GM18507 (cell line): ENCODE measurements around the gene TMEM176B.
"Not testable (repeated sequence)": the region's sequence is repeated elsewhere in the genome, so short reads cannot be mapped to it uniquely, and the experiment has no call there.

Experiments used
- DNase-seq: peaks from one replicate; pipeline ENCODE4 v3.0.0; 2011; ENCODE audit warnings: low read depth; ENCODE audit not compliant: insufficient read length; ENCODE audit errors: extremely low spot score
- FAIRE-seq: peaks from 2 replicates; lab custom pipeline; 2011; peaks lifted over from hg19 to GRCh38; lab: Jason Lieb, UNC

Gene TMEM176B

GRCh38 chr7:150797661-150798060 is 2.5 kb downstream of the TMEM176B start:
- FAIRE-seq: no peak
- no peak for DNase-seq

- DNase-seq: no peak
Measured at GRCh38 chr7:150793569-150794238, 6.5 kb downstream of the TMEM176B start.

GRCh38 chr7:150791746-150792452 is 8.3 kb downstream of the TMEM176B start:
- FAIRE-seq (no peak), DNase-seq (no peak)

More at GRCh38 chr7:150793569-150794238, 6.5 kb downstream of the TMEM176B start:
- no peak for FAIRE-seq

DNA sequence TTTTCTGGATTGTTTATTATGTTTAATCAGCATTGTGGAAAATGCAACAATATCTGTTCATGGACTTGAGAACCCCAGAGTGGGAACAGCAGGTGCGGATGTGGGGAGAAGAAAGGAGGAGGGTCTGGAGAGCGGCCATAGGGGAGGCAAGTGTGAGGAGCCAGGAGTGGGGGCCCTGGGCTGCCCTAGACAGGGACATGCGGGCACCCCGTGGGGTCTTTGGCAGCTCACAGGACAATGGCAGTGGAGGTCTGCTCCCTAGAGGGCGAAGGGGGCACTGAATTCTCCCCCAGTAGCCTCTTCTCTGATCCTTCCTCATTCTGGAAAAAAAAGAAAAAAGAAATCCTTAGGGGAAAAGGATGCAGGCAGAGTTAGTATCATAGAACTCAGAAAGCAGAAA is 8.9 kb downstream of the TMEM176B start:
- no peak for DNase-seq
- FAIRE-seq: no peak

- DNase-seq: no peak
- no peak for FAIRE-seq
Measured at GRCh38 chr7:150790416-150791075, 9.6 kb downstream of the TMEM176B start.

DNA sequence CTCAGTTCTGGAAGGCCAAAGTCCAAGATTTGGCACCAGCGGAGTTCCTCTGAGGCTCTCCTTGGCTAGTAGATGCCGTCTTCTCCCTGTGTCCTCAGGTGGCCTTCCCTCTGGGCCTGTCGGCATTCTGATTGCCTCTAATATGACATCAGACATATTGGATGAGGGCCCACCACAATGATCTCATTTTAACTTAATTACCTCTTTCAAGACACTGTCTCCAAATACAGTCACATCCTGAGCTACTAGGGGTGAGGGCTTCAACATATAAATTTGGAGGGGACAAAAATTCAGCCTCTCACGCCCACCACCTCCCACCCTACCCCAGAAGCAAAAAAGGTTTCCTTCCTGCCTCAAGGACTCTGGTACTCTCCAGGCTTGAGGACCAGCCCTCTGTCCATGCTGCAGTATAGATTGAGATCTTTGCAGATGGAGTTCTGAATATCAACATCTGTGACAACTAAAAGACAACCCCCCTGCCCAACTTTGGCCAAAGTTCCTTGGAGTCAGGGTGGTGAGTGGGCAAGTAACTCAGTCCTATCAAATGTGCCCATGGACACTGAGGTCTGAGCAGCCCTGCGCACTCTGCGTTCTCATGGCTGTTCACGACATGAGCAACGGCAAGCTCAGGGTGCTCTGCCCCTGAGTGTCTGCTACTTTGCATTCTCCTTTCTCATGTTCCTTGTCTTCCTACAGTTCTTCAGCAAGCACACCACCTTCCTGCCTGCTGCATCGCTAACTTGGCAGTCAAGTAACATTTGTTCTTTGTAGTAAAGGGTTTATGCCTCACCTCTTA is 11.5 kb downstream of the TMEM176B start:
- FAIRE-seq: no peak
- no peak for DNase-seq

DNA sequence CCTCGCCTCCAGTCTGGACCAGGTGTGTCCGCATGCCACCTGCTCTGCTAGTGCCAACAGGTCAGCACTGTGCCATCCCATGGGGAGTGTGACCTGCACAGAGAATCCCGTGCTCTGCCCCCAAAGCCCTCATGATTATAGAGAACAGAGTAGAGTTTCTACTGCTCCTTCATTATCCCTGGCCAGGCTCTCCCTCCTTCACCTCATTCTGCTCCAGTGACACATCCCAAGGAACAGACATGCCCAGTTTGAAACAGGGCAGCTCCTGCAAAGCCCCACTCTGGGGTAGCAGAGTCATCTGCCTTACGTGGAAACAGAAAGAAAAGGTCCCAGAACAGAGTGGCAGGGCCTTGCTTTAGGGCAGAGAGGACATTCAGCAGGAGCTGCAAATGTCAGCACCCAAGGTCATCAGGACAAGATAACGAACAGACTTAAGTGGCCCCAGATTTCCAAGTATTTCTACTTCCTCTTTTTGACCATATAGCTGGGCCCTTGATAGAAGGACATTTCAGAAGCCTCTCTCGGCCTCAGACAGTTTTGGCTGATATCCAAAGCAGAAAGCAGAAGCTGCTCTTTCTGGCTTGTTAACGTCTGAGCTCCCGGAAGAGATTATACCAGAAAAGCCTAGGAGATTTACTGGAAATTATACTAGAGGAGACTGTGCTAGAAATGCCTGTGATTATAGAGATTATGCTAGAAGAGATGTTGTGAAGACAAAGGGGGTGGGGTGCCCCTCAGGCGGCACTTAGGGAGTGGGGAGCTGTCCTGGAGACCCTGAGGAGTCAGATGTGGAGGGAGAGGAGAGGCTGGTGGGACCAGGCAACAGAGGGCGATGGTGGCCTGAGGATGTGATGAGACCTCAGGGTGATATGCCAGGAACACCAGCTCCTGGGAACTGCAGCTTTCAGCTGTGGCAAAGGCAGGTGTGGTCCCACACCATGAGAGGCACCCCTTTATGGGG is 12.6 kb downstream of the TMEM176B start:
- DNase-seq (no peak), FAIRE-seq (peak; percentile 85)

GRCh38 chr7:150784954-150785353 is 15.2 kb downstream of the TMEM176B start:
- DNase-seq (no peak), FAIRE-seq (no peak)

DNA sequence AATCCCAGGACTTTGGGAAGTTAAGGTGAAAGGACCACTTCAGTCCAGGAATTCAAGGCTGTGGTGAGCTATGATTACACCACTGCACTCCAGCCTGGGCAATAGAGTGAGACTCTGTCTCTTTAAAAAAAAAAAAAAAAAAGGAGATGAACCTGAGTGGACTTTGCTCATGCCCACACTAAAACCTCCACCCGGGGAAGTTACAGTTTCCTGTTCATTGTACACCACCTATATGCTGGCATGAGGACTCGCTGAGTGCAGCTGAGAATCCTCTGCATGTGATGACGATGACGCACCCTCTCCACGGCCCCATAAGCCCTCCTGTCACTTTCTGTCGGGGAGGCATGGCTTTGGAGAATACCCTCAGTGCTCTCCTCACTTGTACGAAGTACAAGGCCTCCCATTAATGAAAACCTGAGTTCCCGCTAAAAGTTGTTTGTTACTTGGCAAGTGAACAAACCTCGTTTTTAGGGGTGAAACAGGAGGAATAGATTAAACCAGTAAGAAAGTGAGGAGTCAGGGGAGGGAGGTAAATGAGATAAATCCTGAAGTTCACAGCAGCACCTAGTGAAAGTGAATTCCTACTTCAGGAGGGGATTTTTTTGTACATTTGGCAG is 15.9 kb downstream of the TMEM176B start:
- FAIRE-seq (peak; percentile 41), DNase-seq (no peak)

DNA sequence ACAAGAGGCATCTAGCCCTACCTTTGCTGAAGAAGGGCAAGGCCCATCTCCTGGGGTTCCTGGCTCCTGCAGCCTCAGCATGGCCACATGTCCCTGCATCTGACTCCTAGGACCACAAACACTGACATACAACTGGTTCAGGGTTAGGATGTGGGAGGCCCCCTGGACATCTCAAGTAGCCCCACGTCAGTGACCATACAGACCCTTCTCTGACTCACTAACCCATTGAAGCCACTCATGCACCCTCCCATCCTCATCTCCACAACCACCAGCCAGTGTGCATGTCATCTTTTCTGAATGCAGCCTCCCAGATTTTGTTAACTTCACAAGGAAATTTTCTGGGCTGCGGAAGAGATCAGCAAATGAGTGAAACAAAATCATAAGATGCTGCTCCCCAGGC is 18.2 kb downstream of the TMEM176B start:
- FAIRE-seq (no peak), DNase-seq (no peak)

DNA sequence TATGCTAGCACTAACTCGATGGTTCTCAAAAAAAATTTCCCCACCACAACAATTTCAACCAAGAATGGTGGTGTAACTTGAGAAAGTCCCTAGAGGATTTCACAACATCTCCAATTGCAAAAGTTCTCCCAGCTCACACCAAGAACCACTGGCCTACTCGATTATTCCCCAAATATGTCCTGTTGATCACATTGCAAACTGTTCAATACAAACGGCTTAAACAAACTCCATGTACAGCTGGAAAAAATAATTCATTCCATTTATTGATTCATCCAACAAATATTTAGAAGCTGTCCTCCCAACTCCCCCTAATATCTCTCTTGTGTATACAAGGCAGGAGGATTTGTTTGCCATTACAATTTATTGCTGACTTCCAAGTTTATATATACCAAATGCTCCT is 19.1 kb downstream of the TMEM176B start:
- FAIRE-seq (no peak), DNase-seq (no peak)

DNA sequence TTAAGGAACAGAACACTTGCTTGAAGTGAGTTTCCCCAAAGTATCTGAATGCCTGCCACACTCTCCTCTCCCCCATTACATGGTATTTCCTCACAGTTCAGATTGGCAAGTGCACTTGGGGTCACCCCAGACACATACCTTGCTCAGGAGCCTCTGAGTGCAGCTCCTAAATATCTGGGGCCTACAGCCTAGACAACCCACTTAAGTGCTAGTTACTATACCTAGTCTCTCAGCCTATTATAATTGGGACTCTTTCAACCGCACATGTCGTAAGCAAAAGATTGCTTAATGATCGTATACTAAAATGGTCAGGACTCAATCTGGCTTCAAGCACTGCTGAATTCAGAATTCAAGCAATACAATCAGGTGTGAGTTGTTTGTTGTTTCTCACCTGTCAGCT is 19.9 kb downstream of the TMEM176B start:
- FAIRE-seq: no peak
- DNase-seq: no peak

DNA sequence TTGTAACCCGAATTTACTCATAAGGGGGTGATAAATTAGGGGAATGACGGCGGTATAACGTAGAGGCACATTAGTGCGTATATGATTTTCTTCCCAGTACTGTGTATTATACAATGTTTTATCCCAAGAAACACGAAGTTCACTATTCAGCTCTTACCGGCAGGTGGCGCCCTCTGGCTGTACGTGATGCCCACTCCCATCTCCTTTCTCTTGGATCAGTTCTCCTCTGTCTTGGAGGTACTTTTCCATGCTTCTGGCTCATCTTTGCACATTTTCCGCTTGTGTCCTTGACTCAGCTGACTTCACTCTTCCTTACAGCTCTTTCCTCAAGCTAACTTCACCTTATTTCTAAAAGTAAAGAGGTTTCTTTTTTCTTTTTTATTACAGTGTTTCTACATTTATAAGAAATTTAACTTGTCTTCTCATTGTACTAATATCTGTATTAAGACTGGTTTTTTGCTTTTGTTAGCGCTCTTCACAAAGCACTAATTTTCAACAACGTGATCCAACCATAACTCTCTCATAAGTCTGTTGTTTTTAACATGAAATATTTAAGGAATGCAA is 21.3 kb downstream of the TMEM176B start:
- peak; percentile 88 for FAIRE-seq
- DNase-seq: no peak

DNA sequence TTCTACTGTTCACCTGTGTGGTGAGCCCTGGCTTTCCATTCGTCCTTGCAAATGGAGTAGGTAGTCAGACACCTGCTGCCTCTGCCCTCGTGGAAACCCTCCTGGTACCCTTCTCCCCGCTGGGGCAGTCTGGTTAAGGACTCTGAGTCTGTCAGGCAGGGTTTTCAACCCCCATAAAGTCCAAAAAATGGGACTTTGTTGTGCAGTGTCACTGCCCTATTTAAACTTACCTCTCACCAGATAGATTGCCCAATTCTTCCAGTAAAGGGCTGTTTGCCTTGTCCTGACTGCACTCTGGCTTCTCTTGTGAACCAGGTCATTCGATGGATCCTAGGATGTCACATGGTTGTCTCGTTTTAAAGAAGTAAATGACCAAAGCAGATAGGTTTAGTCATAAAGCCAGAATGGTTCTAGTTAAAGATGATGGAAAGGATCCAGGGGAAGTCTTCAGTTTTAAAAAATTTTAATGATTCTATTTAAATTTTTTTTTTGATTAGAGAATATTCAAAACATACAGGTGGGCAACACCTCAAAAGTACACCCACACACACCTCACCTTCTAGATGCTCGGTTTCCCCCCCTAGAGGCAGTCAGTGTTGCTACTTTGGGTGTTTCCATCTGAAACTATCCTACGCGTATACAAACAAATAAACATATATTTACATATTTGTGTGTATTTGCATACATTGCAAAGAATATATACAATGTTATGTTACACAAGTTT is 22.0 kb downstream of the TMEM176B start:
- no peak for DNase-seq
- no peak for FAIRE-seq

DNA sequence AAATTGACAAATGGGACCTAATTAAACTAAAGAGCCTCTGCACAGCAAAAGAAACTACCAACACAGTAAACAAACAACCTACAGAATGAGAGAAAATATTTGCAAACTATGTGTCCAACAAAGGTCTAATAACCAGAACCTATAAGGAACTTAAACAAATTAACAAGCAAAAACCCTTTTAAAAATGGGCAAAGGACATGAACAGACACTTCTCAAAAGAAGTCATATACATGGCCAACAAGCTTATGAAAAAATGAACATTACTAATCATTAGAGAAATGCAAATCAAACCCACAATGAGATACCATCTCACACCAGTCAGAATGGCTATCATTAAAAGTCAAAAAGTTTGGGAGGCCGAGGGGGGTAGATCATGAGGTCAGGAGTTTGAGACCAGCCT is 26.0 kb downstream of the TMEM176B start:
- FAIRE-seq, DNase-seq: not testable (repeated sequence)

DNA sequence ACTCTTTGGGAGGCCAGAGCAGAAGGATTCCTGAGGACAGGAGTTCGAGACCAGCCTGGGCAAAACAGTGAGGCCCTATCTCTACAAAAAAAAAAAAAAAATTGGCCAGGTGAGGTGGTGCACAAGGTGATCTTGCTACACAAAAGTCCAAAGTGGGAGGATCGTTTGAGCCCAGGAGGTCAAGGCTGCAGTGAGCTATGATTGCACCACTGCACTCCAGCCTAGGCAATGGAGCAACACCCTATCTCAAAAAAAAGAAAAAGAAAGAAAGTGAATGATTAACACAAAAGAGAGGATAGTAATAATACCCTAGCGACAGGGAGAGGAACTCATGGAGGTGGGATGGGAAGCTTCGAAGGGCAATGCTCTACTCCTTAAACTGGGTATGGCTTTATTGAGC is 30.4 kb downstream of the TMEM176B start:
- FAIRE-seq: no peak

DNA sequence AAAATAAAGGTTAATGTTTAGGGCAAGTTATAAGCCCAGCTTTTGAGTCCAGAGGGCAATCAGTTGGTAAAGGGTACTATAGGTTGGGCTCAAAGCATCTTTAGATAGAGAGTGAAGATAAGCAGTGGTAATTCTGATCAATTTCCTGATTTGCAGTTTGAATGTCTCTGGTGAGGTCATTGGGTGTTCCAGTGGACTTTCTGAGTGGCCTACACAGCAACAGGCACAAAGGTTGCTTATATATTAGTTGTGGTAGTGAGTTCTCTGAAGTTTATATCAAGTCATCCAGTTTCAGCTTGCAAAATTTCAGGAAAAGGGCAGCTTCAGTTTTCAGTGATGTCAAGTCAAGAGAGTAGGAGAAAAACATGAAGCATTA is 33.8 kb downstream of the TMEM176B start:
- DNase-seq (no peak), FAIRE-seq (no peak)

More for the DNA sequence above, 30.4 kb downstream of the TMEM176B start:
- DNase-seq: no peak

DNA sequence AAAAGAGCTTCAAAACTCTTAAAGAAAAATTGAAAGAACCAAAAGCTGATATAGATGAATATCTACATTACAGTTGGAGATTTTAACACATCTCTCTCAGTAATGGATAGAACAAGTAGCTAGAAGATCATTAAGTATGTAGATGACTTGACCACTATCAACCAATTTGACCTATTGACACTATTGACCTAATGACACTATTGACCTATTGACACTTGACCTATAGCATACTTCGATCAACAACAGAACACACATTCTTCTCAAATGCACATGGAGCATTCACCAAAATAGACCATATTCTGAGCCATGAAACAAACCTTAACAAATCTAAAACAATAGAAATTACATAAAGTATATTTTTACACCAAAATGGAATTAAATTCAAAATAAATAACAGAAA is 40.7 kb downstream of the TMEM176B start:
- FAIRE-seq: no peak
- no peak for DNase-seq
